Stimulated activated naive CD8-positive, alpha-beta T cell treated with anti-CD3 and anti-CD28 coated beads, Interleukin-15, Interleukin-2, amounts not matched to agents 100 ng/mL and 50 ng/mL, for 24 hours (primary cell): ENCODE measurements around the gene ZNF335.

Experiments
- H3K27ac Mint-ChIP-seq: one replicate; pipeline ENCODE4 v1.8.0; 2021; ENCODE audit warnings: mild to moderate bottlenecking, mixed read lengths
- H3K27me3 Mint-ChIP-seq: one replicate; pipeline ENCODE4 v1.8.0; 2021; ENCODE audit warnings: mixed read lengths
- H3K36me3 Mint-ChIP-seq: one replicate; pipeline ENCODE4 v1.8.0; 2021; ENCODE audit warnings: low read depth, mixed read lengths
- H3K4me1 Mint-ChIP-seq: one replicate; pipeline ENCODE4 v1.8.0; 2021; ENCODE audit warnings: low read depth, mixed read lengths
- H3K4me3 Mint-ChIP-seq: one replicate; pipeline ENCODE4 v1.8.0; 2021; ENCODE audit warnings: mild to moderate bottlenecking, mixed read lengths
- H3K9me3 Mint-ChIP-seq: one replicate; pipeline ENCODE4 v1.8.0; 2021; ENCODE audit warnings: mixed read lengths

ZNF335 gene

DNA sequence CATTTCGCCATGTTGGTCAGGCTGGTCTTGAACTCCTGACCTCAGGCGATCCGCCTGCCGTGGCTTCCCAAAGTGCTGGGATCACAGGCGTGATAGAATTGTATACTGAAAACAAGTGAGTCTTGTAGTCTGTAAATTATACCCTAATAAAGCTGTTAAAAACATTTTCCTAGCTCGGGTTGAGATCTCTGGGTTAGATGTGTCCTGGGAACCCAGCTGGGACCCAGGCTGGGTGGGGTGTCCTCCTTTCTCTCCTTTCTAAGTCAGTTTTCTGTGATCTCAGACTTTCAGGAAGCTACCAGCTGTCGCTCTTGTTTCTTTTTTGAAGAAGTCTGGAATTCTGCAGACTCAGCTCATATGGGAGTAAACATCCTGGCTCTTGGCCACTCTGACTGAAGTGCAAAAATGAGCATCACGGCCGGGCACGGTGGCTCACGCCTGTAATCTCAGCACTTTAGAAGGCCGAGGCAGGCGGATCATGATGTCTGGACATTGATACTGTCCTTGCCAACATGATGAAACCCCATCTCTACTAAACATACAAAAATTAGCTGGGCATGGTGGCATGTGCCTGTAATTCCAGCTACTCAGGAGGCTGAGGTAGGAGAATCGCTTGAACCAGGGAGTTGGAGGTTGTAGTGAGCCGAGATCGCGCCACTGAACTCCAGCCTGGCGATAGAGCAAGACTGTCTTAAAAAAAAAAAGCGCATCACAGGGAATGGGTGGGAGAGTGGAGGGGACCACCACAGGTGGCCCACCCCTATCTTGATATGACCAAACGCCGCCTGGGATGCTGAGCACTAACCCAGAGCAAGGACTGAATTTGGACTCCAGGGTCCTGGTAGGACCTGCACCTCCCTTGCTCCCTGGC is 47.4 kb downstream of the ZNF335 start:
- Mint-ChIP-seq H3K4me1 (peaks cover 10% of the 10 kb centered on the region), H3K27ac (peak overlapping the region; percentile 54), H3K9me3 (no peaks in the 10 kb centered on the region), H3K27me3 (peaks cover 4% of the 10 kb centered on the region), H3K4me3 (no peak overlapping the region), H3K36me3 (no peaks in the 10 kb centered on the region)

DNA sequence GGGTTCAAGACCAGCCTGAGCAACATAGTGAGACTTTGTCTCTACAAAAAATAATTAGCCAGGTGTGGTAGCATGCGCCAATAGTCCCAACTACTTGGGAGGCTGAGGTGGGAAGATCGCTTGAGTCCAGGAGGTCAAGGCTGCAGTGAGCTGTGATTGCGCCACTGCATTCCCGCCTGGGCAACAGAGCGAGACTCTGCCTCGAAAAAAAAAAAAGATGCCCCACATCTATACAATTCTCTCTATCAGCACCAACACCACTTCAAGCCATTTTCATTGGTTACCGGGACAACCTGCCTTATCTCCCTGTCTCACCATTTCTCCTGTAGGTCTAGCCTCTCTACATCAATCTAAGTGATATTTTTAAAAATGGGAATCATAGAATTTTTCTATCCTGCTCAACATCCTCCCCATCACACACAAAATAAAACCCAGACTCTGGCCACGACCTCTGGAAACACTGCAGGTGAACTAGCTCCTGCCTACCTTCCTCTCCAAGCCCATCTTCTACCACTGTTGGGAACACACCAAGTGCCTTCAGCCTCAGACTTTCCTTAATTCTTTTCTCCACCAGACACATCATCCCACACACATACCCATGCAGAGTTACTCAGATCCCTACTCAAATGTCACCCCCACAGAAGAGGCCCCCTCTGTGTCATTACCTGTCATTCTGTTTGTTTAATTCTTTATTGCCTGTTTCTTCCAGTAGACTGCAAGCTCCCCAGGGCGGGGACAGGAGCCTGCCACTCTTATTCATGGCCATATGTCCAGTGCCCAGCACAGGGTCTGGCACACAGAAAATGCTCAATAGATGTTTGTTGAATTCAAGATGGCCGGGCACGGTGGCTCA is 50.4 kb downstream of the ZNF335 start:
- Mint-ChIP-seq H3K4me1 (peaks cover 10% of the 10 kb centered on the region), H3K4me3 (no peak overlapping the region), H3K27ac (peak overlapping the region; percentile 34), H3K36me3 (no peaks in the 10 kb centered on the region), H3K9me3 (no peaks in the 10 kb centered on the region), H3K27me3 (peaks cover 8% of the 10 kb centered on the region)

DNA sequence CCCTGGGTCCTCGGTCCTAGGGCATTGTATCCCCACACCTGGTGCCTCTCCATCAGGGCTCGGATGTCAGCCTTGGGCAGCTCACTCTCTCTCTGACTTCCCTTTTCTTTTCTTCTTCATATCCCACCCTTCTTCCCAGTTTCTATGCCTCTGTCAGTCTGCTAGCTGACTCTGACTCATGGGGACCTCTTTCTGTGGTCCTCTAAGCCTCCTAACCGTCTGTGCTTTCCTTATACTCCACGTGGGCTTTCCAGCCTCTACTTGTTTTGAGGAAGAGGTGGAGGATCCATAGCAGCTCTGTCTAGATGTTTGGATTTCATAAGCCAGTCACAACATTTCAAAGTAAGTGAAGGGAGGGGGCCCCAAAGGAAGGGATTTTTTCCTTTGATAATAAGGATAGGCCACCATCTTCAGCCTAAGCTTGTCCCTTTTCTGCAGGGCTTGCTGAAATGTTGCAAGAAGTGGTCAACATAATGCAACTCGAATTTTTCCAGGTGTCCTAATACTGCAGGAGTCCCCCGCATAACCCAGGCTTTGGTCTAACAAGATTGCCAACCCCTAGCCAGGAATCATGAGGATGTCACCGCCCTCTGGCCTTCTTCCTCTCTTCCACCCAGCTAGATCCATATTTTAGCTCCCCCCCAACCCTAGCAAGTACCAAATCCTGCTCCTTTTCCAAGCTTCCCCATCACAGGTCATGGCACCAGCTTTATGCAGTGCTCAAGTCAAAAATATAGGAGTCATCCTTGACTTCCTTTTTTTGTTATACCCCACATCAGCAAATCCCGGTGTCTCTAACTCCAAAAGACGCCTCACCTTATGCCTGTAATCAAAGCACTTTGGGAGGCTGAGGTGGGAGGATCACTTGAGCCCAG is 51.3 kb downstream of the ZNF335 start:
- H3K27ac Mint-ChIP-seq = no peak overlapping the region
- H3K27me3 Mint-ChIP-seq = peaks cover 13% of the 10 kb centered on the region

DNA sequence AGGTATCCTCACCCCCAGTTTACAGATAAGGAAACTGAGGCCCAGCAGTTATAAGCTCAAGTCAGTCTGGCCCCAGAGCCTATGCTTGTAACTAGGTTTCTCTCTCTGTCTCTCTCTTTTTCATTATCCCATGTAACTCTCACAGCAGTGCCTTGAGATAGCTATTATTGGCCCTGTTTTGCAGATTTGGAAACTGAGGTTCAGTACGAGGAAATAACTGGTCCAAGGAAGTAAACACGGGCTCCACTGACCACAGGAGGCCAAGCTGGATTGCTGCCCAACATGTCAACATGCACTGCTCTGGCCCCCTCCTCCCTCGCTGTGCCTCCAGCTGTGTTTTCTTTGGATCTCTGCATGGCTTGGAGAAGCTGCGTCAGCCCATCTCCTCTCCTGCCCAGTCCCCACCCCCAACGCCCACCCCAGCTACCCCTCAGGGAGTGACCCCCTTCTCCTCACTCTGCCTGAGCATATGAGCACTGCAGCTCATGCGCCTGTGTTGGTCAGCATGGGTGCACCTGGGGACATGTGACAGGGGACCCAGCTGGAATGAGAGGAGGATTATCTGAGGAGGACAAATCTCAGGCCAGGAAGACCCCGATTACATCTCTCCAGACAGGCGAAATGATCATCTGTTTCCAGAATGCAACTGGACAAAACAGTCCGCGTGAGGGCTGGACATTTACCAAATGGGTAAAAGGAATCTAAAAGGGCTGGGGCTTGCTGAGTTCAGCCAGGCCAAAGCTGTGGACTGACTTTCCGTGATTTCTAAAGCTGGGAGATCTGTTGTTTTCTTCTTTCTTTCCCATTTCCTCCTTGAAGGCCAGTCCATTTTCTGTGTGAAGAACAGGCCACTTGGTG is 52.2 kb downstream of the ZNF335 start:
- H3K4me3 Mint-ChIP-seq = no peak overlapping the region
- H3K36me3 Mint-ChIP-seq = no peaks in the 10 kb centered on the region
- H3K4me1 Mint-ChIP-seq = peaks cover 10% of the 10 kb centered on the region
- H3K27me3 Mint-ChIP-seq = peaks cover 13% of the 10 kb centered on the region
- no peak overlapping the region for H3K27ac Mint-ChIP-seq
- no peaks in the 10 kb centered on the region for H3K9me3 Mint-ChIP-seq

More for the DNA sequence above, 51.3 kb downstream of the ZNF335 start:
- Mint-ChIP-seq H3K36me3 (no peaks in the 10 kb centered on the region), H3K4me3 (no peak overlapping the region), H3K9me3 (no peaks in the 10 kb centered on the region), H3K4me1 (peaks cover 10% of the 10 kb centered on the region)

DNA sequence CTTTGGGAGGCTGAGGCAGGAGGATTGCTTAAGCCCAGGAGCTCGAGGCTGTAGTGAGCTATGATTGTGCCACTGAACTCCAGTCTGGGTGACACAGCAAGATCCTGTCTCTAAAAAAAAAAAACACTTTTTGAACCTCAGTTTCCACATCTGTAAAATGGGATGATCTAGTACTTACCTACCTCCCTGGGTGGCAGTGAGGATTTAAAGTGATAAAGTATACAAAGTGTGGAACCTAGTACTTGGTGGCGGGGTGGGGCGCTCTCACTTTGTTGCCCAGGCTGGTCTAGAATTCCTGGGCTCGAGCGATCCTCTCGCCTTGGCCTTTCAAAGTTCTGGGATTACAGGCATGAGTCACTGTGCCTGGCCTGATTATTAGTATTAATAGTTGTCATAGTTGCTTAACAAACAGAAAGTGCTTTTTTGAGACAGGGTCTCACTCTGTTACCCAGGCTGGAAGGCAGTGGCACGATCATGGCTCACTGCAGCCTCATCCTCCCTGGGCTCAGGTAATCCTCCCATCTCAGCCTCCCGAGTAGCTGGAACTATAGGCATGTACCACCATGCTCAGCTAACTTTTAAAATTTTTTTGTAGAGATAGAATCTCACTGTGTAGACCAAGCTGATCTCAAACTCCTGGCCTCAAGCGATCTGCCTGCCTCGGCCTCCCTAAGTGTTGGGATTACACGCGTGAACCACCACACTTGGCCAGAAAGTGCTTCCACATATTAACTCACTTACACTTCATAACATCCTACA is 53.0 kb downstream of the ZNF335 start:
- Mint-ChIP-seq H3K9me3 (no peaks in the 10 kb centered on the region), H3K27me3 (peaks cover 21% of the 10 kb centered on the region), H3K4me3 (no peak overlapping the region), H3K36me3 (no peaks in the 10 kb centered on the region), H3K4me1 (peaks cover 7% of the 10 kb centered on the region), H3K27ac (no peak overlapping the region)

DNA sequence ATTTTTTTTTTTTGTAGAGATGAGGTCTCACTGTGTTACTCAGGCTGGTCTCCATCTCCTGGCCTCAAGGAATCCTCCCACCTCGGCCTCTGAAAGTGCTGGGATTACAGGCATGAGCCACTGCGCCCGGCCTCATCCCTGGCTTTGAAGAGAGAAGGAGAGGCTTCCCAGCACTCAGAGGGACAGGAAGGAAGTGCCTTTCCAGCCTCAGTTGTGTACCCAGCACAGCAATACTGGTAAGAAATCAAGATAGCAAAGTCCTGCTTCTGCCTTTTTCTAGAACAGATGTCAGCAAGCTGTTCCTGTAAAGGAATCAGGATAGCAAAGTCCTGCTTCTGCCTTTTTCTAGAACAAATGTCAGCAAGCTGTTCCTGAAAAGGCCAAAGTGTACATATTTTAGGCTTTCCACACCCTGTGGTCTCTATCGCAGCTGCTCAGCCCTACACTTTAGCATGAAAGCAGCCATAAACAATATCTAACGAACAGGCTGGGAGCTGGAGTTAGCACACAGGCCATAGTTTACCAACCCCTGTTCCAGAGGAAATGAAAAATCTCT is 53.7 kb downstream of the ZNF335 start:
- no peaks in the 10 kb centered on the region for H3K36me3 Mint-ChIP-seq
- H3K27me3 Mint-ChIP-seq = peaks cover 21% of the 10 kb centered on the region
- no peaks in the 10 kb centered on the region for H3K9me3 Mint-ChIP-seq
- H3K4me3 Mint-ChIP-seq = no peak overlapping the region
- peaks cover 7% of the 10 kb centered on the region for H3K4me1 Mint-ChIP-seq
- no peak overlapping the region for H3K27ac Mint-ChIP-seq

DNA sequence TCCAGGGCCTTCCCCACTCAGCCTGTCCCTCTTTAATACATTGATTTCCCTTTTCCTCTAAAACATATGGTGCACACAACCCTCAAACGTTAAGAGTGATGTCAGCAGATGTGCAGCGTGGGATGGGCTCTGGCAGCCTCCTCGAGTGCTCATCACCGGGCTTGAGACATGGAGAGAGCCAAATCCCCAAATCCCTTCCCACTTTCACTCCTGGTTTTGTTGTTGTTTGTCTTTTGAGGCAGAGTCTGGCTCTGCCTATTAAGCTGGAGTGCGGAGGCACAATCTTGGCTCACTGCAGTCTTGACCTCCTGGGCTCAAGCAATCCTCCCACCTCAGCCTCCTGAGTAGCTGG is 54.2 kb downstream of the ZNF335 start:
- peaks cover 10% of the 10 kb centered on the region for H3K4me1 Mint-ChIP-seq
- no peaks in the 10 kb centered on the region for H3K36me3 Mint-ChIP-seq
- H3K4me3 Mint-ChIP-seq = no peak overlapping the region
- H3K27ac Mint-ChIP-seq = no peak overlapping the region
- no peaks in the 10 kb centered on the region for H3K9me3 Mint-ChIP-seq
- H3K27me3 Mint-ChIP-seq = peaks cover 21% of the 10 kb centered on the region

DNA sequence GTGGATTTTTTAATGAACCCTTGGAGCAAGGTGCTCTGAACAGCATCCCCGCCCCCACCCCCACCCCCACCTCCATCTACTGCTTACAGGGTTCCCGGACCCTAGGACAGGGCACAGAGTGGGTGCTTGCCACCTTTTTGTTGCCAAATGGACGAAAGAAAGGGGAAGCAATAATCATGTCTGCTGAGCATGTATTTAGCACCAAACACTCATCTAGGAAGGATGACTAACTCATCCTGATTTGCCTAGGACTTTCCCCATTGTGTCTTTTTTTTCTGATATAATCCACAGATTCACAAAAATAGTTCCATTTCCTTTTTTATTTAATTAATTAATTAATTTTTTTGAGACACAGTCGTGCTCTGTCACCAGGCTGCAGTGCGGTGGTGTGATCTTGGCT is 58.9 kb downstream of the ZNF335 start:
- no peak overlapping the region for H3K4me3 Mint-ChIP-seq
- peaks cover 17% of the 10 kb centered on the region for H3K27me3 Mint-ChIP-seq
- peaks cover 30% of the 10 kb centered on the region for H3K4me1 Mint-ChIP-seq
- H3K9me3 Mint-ChIP-seq = no peaks in the 10 kb centered on the region
- no peak overlapping the region for H3K27ac Mint-ChIP-seq
- H3K36me3 Mint-ChIP-seq = no peaks in the 10 kb centered on the region

DNA sequence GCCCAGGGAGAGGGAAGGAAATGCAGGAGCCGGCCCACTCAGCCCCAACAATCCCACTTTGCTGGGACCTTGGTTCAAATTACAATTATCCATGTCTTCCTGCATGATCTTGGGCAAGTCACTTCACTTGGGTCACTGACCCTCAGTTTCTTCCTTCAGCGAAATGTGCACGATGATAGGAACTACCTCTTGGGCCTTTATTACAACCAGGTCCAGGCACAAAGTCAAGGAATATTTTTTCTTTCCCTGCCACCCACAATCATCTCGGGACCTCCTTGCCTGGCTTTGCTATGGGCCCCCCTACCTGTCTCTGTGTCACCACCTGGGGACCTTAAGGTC is 59.7 kb downstream of the ZNF335 start:
- Mint-ChIP-seq H3K27ac (peak overlapping the region; percentile 67), H3K4me1 (peaks cover 30% of the 10 kb centered on the region)

DNA sequence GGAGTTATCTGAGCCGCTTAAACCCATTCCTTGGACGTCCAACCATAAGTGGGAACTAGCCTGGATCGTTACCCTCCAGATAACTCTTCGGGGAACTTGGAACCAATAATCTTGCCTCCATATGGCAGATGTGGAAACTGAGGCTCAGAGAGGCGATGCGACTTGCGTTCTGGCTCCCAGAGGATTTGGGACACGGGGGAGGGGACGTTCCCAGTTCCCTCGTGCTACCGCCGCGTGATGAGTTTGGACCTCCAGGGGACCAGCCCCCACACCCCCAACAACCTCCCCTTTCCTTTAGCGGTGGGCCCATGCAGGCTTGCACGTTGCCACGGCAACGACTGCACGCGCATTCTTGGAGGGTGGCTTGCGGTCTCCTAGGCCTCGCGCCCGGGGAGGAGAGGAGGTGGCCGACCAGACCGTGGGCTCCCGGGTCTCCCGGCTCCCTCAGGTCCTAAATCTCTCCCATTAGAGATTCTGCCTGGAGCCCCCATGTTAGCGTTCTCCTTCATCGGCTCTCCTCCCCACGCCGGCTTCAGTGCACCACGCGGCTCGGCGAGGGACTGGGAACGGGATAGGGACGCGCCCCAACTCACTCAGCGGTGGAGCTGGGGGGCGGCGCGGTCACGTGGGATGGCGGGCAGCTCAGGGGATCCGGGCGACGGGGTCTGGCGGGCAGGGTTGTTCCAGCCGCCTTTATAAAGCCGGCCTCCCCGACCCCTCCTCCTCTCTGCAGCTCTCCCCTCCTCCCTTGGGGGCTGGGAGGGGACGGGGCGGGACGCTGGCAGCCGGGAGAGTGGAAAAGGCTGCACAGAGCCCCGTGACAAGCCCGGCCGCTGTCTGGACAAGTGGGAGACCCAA is 60.3 kb downstream of the ZNF335 start, which contains the start of gene PLTP:
TSS of gene PLTP (minus strand) at position 670 of the 858 bp plus-strand sequence. CDS start 703 bp downstream, outside the sequence.
- Mint-ChIP-seq H3K9me3 (no peaks in the 10 kb centered on the region), H3K4me1 (peaks cover 30% of the 10 kb centered on the region), H3K27ac (peak within 1 kb of the TSS; percentile 81), H3K27me3 (peaks cover 13% of the 10 kb centered on the region), H3K36me3 (no peaks in the 10 kb centered on the region), H3K4me3 (peak within 1 kb of the TSS; percentile 84)

More for the DNA sequence above, 59.7 kb downstream of the ZNF335 start:
- H3K27me3 Mint-ChIP-seq = peaks cover 13% of the 10 kb centered on the region
- no peaks in the 10 kb centered on the region for H3K36me3 Mint-ChIP-seq
- peak overlapping the region; percentile 84 for H3K4me3 Mint-ChIP-seq
- no peaks in the 10 kb centered on the region for H3K9me3 Mint-ChIP-seq

DNA sequence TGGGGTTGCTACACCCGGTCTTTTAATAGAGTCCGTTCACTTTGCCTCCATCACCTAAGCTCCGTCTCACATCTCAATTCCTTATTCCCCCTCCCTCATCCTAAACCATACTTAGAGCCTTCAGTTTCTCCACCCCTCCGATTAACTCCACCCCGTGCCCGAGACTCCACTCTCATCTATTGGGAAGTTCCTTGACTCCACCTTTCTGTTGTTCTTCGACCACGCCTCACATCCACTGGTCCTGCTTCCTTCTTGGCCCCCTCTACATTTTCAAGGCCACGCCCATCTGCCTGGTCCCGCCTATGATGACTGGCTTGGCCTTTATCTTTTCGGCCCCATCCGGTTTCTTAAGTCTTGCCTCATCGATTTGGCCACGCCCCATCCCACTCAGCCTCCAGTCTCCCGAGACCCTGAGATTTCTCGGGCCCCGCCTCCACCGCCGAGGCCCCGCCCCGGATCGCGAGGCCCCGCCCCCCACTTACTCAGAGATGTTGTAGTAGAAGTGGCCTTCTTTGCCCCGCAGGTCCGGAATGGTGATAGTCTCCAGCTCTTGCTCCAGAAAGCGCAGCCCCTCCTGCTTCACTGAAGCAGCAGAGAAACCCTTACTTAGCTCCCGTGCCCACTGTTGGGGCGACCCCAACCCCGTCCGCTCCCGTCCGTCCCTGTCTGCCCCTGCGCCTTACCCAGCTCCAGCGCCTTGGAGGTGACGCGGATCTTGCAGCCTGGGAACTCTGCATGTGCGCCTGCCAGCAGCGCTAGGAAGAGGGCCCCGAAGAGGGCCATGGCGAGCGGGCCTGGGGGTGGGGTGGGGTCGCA is 61.1 kb downstream of the ZNF335 start:
- Mint-ChIP-seq H3K4me3 (peak overlapping the region; percentile 84), H3K27ac (peak overlapping the region; percentile 81)

More for the DNA sequence above, 61.1 kb downstream of the ZNF335 start:
- H3K4me1 Mint-ChIP-seq = peaks cover 30% of the 10 kb centered on the region
- H3K27me3 Mint-ChIP-seq = peaks cover 8% of the 10 kb centered on the region
- H3K36me3 Mint-ChIP-seq = no peaks in the 10 kb centered on the region
- H3K9me3 Mint-ChIP-seq = no peaks in the 10 kb centered on the region
